Lower leg skin (tissue), 4 donors: ENCODE measurements around the gene ZNF862. TPM values are rescaled to one million over a fixed set of nuclear protein-coding genes. Genes with fewer than 3 reads are reported as not detected.

Experiments
- DNase-seq, 2 donors: peaks; one replicate each; pipeline ENCODE4 v3.0.0-alpha.2; 2019; ENCODE audit warnings: low spot score in 2 of 2
- H3K4me3 ChIP-seq: fragments of 200-600 bp; sonication (generic); 2 replicates; pipeline ENCODE4 v1.5.1; 2017; ENCODE audit warnings: mild to moderate bottlenecking, low read depth; ENCODE audit not compliant: poor library complexity, severe bottlenecking
- CTCF ChIP-seq, 3 donors: fragments of 450-650 bp; IDR thresholded peaks; one replicate each; pipeline ENCODE4 v1.5.1; 2016; ENCODE audit warnings: antibody characterized with exemption in 3 of 3, mild to moderate bottlenecking in 3 of 3, moderate library complexity in 2 of 3
- POLR2A ChIP-seq, 2 donors: fragments of 450-650 bp; IDR thresholded peaks; one replicate each; pipeline ENCODE4 v1.6.1; 2016 to 2017; ENCODE audit warnings: antibody characterized with exemption in 2 of 2, mild to moderate bottlenecking in 1 of 2, moderate library complexity in 1 of 2
- WGBS, 2 donors: methylation state at CpG; one replicate each; pipeline ENCODE4 v1.1.5; 2018; 5-methylcytosine and 5-hydroxymethylcytosine counted together
- intact Hi-C: fragments of 100-400 bp; cut with DNase I; formaldehyde crosslinking; loops from one replicate; pipeline ENCODE4 v1.15.0; 2023; ENCODE audit warnings: low total_unique reads
- total RNA-seq, 4 donors: library from RNA; depleted of rRNA; stranded (reverse); fragments of >200 nt; gene quantifications; one replicate each; pipeline ENCODE4 v1.1.0, GENCODE V29; 2016

The ZNF862 gene
- total RNA-seq, 4 donors from 2014 or later = 12.8 to 34.3 (median 22.3) TPM

- WGBS, 2 donors = 36 to 41% methylated on average over 17 of the region's 17 CpGs
- intact Hi-C loops = no loop called here
- no peak for TF ChIP-seq CTCF (IDR thresholded peaks at IDR 0.05)
- no peak overlapping the region for H3K4me3 ChIP-seq
- no peak for DNase-seq
These were observed 481 bp upstream of the ZNF862 start for GRCh38 chr7:149837564-149838223.

- intact Hi-C loops = no loop called here
- TF ChIP-seq POLR2A (IDR thresholded peaks at IDR 0.05) (no peak), CTCF (IDR thresholded peaks at IDR 0.05) (no peak)
- WGBS, 2 donors = 10% methylated on average over 6 of the region's 6 CpGs
- peak overlapping the region; percentile 92 for H3K4me3 ChIP-seq
- no peak for DNase-seq
These were observed 825 bp downstream of the ZNF862 start for GRCh38 chr7:149838992-149839408.

GRCh38 chr7:149839933-149840332 lies 1.8 kb downstream of the ZNF862 start:
- no peak overlapping the region for H3K4me3 ChIP-seq
- no peak for DNase-seq
- WGBS, 2 donors = 87 to 97% methylated on average over 5 of the region's 5 CpGs
- intact Hi-C loops = no loop called here
- TF ChIP-seq CTCF (IDR thresholded peaks at IDR 0.05) = no peak
- TF ChIP-seq POLR2A (IDR thresholded peaks at IDR 0.05) = no peak

- WGBS, 2 donors = 91 to 96% methylated on average over 9 of the region's 9 CpGs
These were observed 5.4 kb downstream of the ZNF862 start for GRCh38 chr7:149843566-149843965.

GRCh38 chr7:149844445-149844844 lies 6.3 kb downstream of the ZNF862 start:
- TF ChIP-seq POLR2A (IDR thresholded peaks at IDR 0.05) = no peak
- TF ChIP-seq CTCF (IDR thresholded peaks at IDR 0.05) = no peak
- DNase-seq = no peak
- intact Hi-C loops = no loop called here
- no peak overlapping the region for H3K4me3 ChIP-seq
- 40 to 56% methylated on average over 6 of the region's 6 CpGs for WGBS, 2 donors

More at GRCh38 chr7:149843566-149843965, 5.4 kb downstream of the ZNF862 start:
- no peak overlapping the region for H3K4me3 ChIP-seq
- intact Hi-C loops = no loop called here
- DNase-seq = no peak
- no peak for TF ChIP-seq CTCF (IDR thresholded peaks at IDR 0.05)
- no peak for TF ChIP-seq POLR2A (IDR thresholded peaks at IDR 0.05)
